HG03457 (cell line): ENCODE data around the gene CTR9.
"Not testable (repeated sequence)": the region's sequence is repeated elsewhere in the genome, so short reads cannot be mapped to it uniquely, and the experiment has no call there.

Experiments
- ATAC-seq: cut with Tn5 transposase; IDR thresholded peaks from one replicate; pipeline ENCODE4 v1.9.1; 2021; ENCODE audit warnings: moderate number of reproducible peaks; ENCODE audit not compliant: unreplicated experiment

Gene CTR9

GRCh38 chr11:10813945-10814344 lies 62.9 kb downstream of the CTR9 start:
- ATAC-seq, result no peak

- no peak for ATAC-seq
These were observed 67.5 kb downstream of the CTR9 start for GRCh38 chr11:10818594-10818993.

GRCh38 chr11:10822491-10822890 lies 71.4 kb downstream of the CTR9 start:
- not testable (repeated sequence) for ATAC-seq

- no peak for ATAC-seq
These were observed 72.1 kb downstream of the CTR9 start for GRCh38 chr11:10823152-10823579.

GRCh38 chr11:10824888-10825287 lies 73.8 kb downstream of the CTR9 start:
- no peak for ATAC-seq

- no peak for ATAC-seq
These were observed 77.4 kb downstream of the CTR9 start for GRCh38 chr11:10828402-10828801.

- no peak for ATAC-seq
These were observed 78.1 kb downstream of the CTR9 start for GRCh38 chr11:10829139-10829538.
